Esophagus muscularis mucosa (tissue), 4 donors: ENCODE data around the gene ZBTB22. TPM values are rescaled to one million over a fixed set of nuclear protein-coding genes. Genes with fewer than 3 reads are reported as not detected.
"Not testable (repeated sequence)": the region's sequence is repeated elsewhere in the genome, so short reads cannot be mapped to it uniquely, and the experiment has no call there.

Experiments
- DNase-seq: peaks from one replicate; pipeline ENCODE4 v3.0.0-alpha.2; 2017; ENCODE audit errors: extremely low spot score
- H3K27ac ChIP-seq, 4 donors: fragments of 200-600 bp; sonication (generic); replicated peaks in 1 of 4; 1 replicate in 3 of 4; 2 replicates in 1 of 4; pipeline ENCODE4 v1.5.1; 2016 to 2019; ENCODE audit warnings: mild to moderate bottlenecking in 1 of 4
- H3K27me3 ChIP-seq, 4 donors: fragments of 200-600 bp; sonication (generic); one replicate each; pipeline versions ENCODE4 v1.5.1 to v1.6.0; 2016 to 2019
- H3K36me3 ChIP-seq, 4 donors: fragments of 200-600 bp; sonication (generic); one replicate each; pipeline ENCODE4 v1.5.1; 2016 to 2019
- H3K4me1 ChIP-seq, 4 donors: fragments of 200-600 bp; sonication (generic); one replicate each; pipeline ENCODE4 v1.5.1; 2016 to 2019
- H3K4me3 ChIP-seq, 4 donors: fragments of 200-600 bp; sonication (generic); 1 replicate in 2 of 4; 2 replicates in 2 of 4; pipeline ENCODE4 v1.5.1; 2016 to 2019; ENCODE audit warnings: mild to moderate bottlenecking in 4 of 4, moderate library complexity in 1 of 4
- H3K9me3 ChIP-seq, 4 donors: fragments of 200-600 bp; sonication (generic); 1 replicate in 3 of 4; 2 replicates in 1 of 4; pipeline ENCODE4 v1.5.1; 2016 to 2019
- CTCF ChIP-seq, 3 experiments: fragments of 200-600 bp in 2 of 3; fragments of 450-650 bp in 1 of 3; sonication (generic) in 2 of 3; IDR thresholded peaks; one replicate each; pipeline ENCODE4 v1.5.1; 2017 to 2019; ENCODE audit warnings: antibody characterized with exemption in 3 of 3, mild to moderate bottlenecking in 2 of 3, moderate library complexity in 1 of 3
- EP300 ChIP-seq: sonication (generic); formaldehyde crosslinking; IDR thresholded peaks from one replicate; pipeline ENCODE4 v1.6.1; 2017; ENCODE audit warnings: antibody characterized with exemption
- POLR2A ChIP-seq: fragments of 450-650 bp; IDR thresholded peaks from one replicate; pipeline ENCODE4 v1.6.1; 2017; ENCODE audit warnings: antibody characterized with exemption, moderate library complexity, mild to moderate bottlenecking, low read depth
- POLR2AphosphoS5 ChIP-seq, 2 donors: sonication (generic); formaldehyde crosslinking; IDR thresholded peaks; one replicate each; pipeline ENCODE4 v1.6.1; 2017; ENCODE audit warnings: antibody characterized with exemption in 2 of 2
- WGBS: methylation state at CpG from one replicate; pipeline ENCODE4 v1.1.5; 2018; 5-methylcytosine and 5-hydroxymethylcytosine counted together
- intact Hi-C: fragments of 100-400 bp; cut with DNase I; formaldehyde crosslinking; loops from one replicate; pipeline ENCODE4 v1.15.1; 2023
- total RNA-seq, 4 donors: library from RNA; depleted of rRNA; stranded (reverse); fragments of >200 nt; gene quantifications; one replicate each; pipeline versions ENCODE4 v1.1.0 to v1.2.1, GENCODE V29; 2016

The ZBTB22 gene
- total RNA-seq, 4 donors from 2014 or later: 12.9 to 24.2 (median 15.8) TPM

GRCh38 chr6:33276581-33276863 lies 41.0 kb downstream of the ZBTB22 start:
- no peaks in the 10 kb centered on the region for H3K27me3 ChIP-seq
- H3K27ac ChIP-seq: peak overlapping the region; percentile 83 to 93 (median 90)
- no peak for DNase-seq
- H3K36me3 ChIP-seq: peaks cover 18 to 66% (median 59%) of the 10 kb centered on the region in 4 donors
- intact Hi-C loops: no loop called here
- H3K9me3 ChIP-seq: no peaks in the 10 kb centered on the region
- TF ChIP-seq CTCF (IDR thresholded peaks at IDR 0.05) (no peak), POLR2A (no peak), POLR2AphosphoS5 (IDR thresholded peaks at IDR 0.05) (no peak)
- H3K4me1 ChIP-seq: peaks cover 53 to 75% (median 68%) of the 10 kb centered on the region in 4 donors
- H3K4me3 ChIP-seq: peak overlapping the region; percentile 73 to 79 (median 78)

- peaks cover 18 to 61% (median 56%) of the 10 kb centered on the region in 4 donors for H3K36me3 ChIP-seq
- H3K4me3 ChIP-seq: peak overlapping the region; percentile 73 to 79 (median 78)
- H3K27ac ChIP-seq: peak overlapping the region; percentile 83 to 93 (median 90)
- H3K4me1 ChIP-seq: peaks cover 54 to 77% (median 70%) of the 10 kb centered on the region in 4 donors
- DNase-seq, intact Hi-C loops, H3K9me3 ChIP-seq, H3K27me3 ChIP-seq: not testable (repeated sequence)
- 73% methylated on average over 16 of the region's 16 CpGs for WGBS
These were observed 41.6 kb downstream of the ZBTB22 start for GRCh38 chr6:33275795-33276580.

- Histone ChIP-seq H3K4me3 (no peak overlapping the region), H3K9me3 (no peaks in the 10 kb centered on the region), H3K4me1 (peaks cover 63 to 89% (median 80%) of the 10 kb centered on the region in 4 donors), H3K27ac (peak overlapping the region in 1 of 4 donors; percentile 18), H3K27me3 (no peaks in the 10 kb centered on the region), H3K36me3 (peaks cover 18 to 53% (median 41%) of the 10 kb centered on the region in 4 donors)
- TF ChIP-seq CTCF (IDR thresholded peaks at IDR 0.05): no peak
- TF ChIP-seq POLR2AphosphoS5 (IDR thresholded peaks at IDR 0.05): no peak
- TF ChIP-seq POLR2A: no peak
- no peak for TF ChIP-seq EP300
- no peak for DNase-seq
- intact Hi-C loops: loop anchor here (5.0 kb wide), 1 partner anchor 38 kb away; the partner anchor contains the start of gene TAPBP
- WGBS: 56% methylated on average over 13 of the region's 14 CpGs
These were observed 43.3 kb downstream of the ZBTB22 start for GRCh38 chr6:33273924-33274902.

GRCh38 chr6:33273129-33273923 lies 44.2 kb downstream of the ZBTB22 start:
- TF ChIP-seq POLR2A (no peak), EP300 (no peak), POLR2AphosphoS5 (IDR thresholded peaks at IDR 0.05) (no peak), CTCF (IDR thresholded peaks at IDR 0.05) (no peak)
- Histone ChIP-seq H3K4me1 (peaks cover 63 to 80% (median 71%) of the 10 kb centered on the region in 4 donors), H3K9me3 (no peaks in the 10 kb centered on the region), H3K27ac (peak overlapping the region; percentile 87 to 96 (median 90)), H3K4me3 (peak overlapping the region; percentile 69 to 92 (median 72)), H3K36me3 (peaks cover 27 to 53% (median 38%) of the 10 kb centered on the region in 4 donors), H3K27me3 (no peaks in the 10 kb centered on the region)
- WGBS: 62% methylated on average over 11 of the region's 11 CpGs
- intact Hi-C loops: loop anchor here (5.0 kb wide), 1 partner anchor 39 kb away; the partner anchor contains the start of gene TAPBP
- no peak for DNase-seq
